SK-N-MC (cell line): Measurements from ENCODE around the gene RPH3AL.

Experiments
- EZH2 ChIP-seq: fragments of 200-600 bp; sonication (generic); IDR thresholded peaks from one replicate; pipeline ENCODE4 v1.6.1; 2017; ENCODE audit warnings: antibody characterized with exemption
- POLR2AphosphoS5 ChIP-seq: IDR thresholded peaks from 2 replicates; pipeline ENCODE4 v1.6.1; 2012; ENCODE audit warnings: mild to moderate bottlenecking, low read depth, low read length, borderline replicate concordance

DNA sequence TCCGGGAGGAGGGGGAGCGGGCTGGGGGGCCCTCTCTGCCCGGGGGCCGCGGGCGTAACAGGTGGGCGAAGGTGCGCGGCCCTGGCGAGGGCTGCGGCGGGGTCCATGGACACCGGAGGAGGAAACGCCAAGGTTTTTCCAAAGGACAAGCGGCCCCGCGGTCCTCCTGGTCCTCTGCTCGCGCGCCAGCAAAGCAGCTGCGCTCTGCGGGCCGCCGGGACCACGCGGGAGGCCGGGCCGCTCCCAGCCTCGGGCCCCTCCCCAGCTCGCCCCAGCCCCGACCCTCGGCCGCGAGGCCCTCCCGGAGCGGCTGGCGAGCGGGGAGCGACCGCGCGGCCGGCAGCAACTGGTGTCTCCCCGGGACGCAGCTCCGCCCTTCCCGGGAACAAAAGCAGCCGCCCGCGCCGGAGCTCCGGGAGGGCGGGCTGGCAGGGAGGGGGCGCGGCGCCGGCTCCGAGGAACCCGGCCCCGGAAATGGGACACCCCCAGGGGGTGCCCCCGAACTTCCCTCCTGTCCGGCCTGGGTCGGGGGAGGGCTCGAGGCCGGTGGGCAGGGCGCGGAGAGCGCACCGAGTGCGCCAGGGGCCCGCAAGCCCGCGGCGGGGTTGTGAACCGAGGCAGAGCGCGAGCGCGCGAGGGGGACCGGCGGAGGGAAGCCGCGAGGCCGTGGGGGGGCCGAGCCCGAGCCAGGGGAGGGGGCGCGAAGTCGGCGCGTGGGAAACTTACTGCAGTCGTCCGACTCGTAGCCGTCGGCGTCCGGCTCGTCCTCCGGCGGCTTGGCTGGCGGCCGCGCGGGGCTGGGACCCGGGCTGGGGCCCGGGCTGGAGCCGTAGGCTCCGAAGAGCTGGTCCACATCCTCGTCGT, 172.0 kb downstream of the RPH3AL start:
- TF ChIP-seq POLR2AphosphoS5 (no peak), EZH2 (no peak)
